Natural killer cell treated with Interleukin-12 subunit alpha and Interleukin-12 subunit beta and Interleukin-15 and Interleukin-18, amount 100 ng/mL, for 72 hours (primary cell): Measurements from ENCODE around the gene PSPN. TPM values are rescaled to one million over a fixed set of nuclear protein-coding genes. Genes with fewer than 3 reads are reported as not detected.

Source experiments
- ATAC-seq, 2 donors: fragments of 150-1000 bp; cut with Tn5 transposase in 1 of 2; sonication (Bioruptor Pico), chemical (Tn5 transposase) in 1 of 2; 2 replicates each; pipeline ENCODE4 v1.10.0; 2021
- DNase-seq: peaks from one replicate; pipeline ENCODE4 v3.0.0; 2022; ENCODE audit warnings: low spot score
- H3K27ac Mint-ChIP-seq, 2 donors: 1 replicate in 1 of 2; 2 replicates in 1 of 2; pipeline ENCODE4 v1.8.0; 2022; ENCODE audit warnings: mixed read lengths in 2 of 2, mild to moderate bottlenecking in 1 of 2, moderate library complexity in 1 of 2
- H3K27me3 Mint-ChIP-seq, 2 donors: 1 replicate in 1 of 2; 2 replicates in 1 of 2; pipeline ENCODE4 v1.8.0; 2022; ENCODE audit warnings: mixed read lengths in 2 of 2
- H3K36me3 Mint-ChIP-seq: one replicate; pipeline ENCODE4 v1.8.0; 2022; ENCODE audit warnings: mixed read lengths
- H3K4me1 Mint-ChIP-seq, 2 donors: 1 replicate in 1 of 2; 2 replicates in 1 of 2; pipeline ENCODE4 v1.8.0; 2022; ENCODE audit warnings: low read depth in 2 of 2, mixed read lengths in 2 of 2, mild to moderate bottlenecking in 1 of 2
- H3K4me3 Mint-ChIP-seq: one replicate; pipeline ENCODE4 v1.8.0; 2022; ENCODE audit warnings: mixed read lengths
- H3K9me3 Mint-ChIP-seq: 2 replicates; pipeline ENCODE4 v1.8.0; 2022; ENCODE audit warnings: mixed read lengths
- total RNA-seq, 2 donors: library from RNA; stranded (reverse); gene quantifications; one replicate each; pipeline ENCODE4 v1.2.3, GENCODE V29; 2022

The PSPN gene
- total RNA-seq = 1 to 10 TPM; 1.8 to 1.9 TPM

- Mint-ChIP-seq H3K9me3 (no peaks in the 10 kb centered on the region), H3K27ac (no peak within 1 kb of the TSS)
- no peak for ATAC-seq
Observed at GRCh38 chr19:6375411-6376010, at the start of gene PSPN. PSPN (minus strand) TSS chr19:6375933; CDS start chr19:6375849, 84 bp downstream.

GRCh38 chr19:6424939-6425731 lies 49.4 kb upstream of the PSPN start:
- Mint-ChIP-seq H3K27me3 (no peaks in the 10 kb centered on the region), H3K4me3 (peak overlapping the region; percentile 69), H3K27ac (peak overlapping the region; percentile 55 to 67), H3K4me1 (peaks cover 27 to 30% of the 10 kb centered on the region in 2 donors), H3K36me3 (no peaks in the 10 kb centered on the region), H3K9me3 (no peaks in the 10 kb centered on the region)
- ATAC-seq (peak; percentile 93 to 94), DNase-seq (peak; percentile 100)

More at GRCh38 chr19:6375411-6376010, at the start of gene PSPN:
- H3K36me3 Mint-ChIP-seq = peaks cover 5% of the 10 kb centered on the region
- H3K4me1 Mint-ChIP-seq = peaks cover 10 to 11% of the 10 kb centered on the region in 2 donors
- DNase-seq = no peak
- no peaks in the 10 kb centered on the region for H3K27me3 Mint-ChIP-seq
- H3K4me3 Mint-ChIP-seq = no peak within 1 kb of the TSS

GRCh38 chr19:6424195-6424938 lies 48.6 kb upstream of the PSPN start, which contains the start of gene KHSRP:
KHSRP (minus strand) TSS chr19:6424811; CDS start chr19:6424701, 110 bp downstream.
- Mint-ChIP-seq H3K9me3 (no peaks in the 10 kb centered on the region), H3K27ac (peak within 1 kb of the TSS; percentile 55 to 86), H3K36me3 (no peaks in the 10 kb centered on the region), H3K4me1 (peaks cover 29 to 30% of the 10 kb centered on the region in 2 donors), H3K27me3 (no peaks in the 10 kb centered on the region), H3K4me3 (peak within 1 kb of the TSS; percentile 93)
- DNase-seq (no peak), ATAC-seq (no peak)

GRCh38 chr19:6423499-6424194 lies 47.9 kb upstream of the PSPN start:
- Mint-ChIP-seq H3K4me1 (peaks cover 29 to 30% of the 10 kb centered on the region in 2 donors), H3K27ac (peak overlapping the region; percentile 55 to 86), H3K27me3 (no peaks in the 10 kb centered on the region), H3K4me3 (peak overlapping the region; percentile 93), H3K9me3 (no peaks in the 10 kb centered on the region), H3K36me3 (no peaks in the 10 kb centered on the region)
- DNase-seq (no peak), ATAC-seq (no peak)

- Mint-ChIP-seq H3K4me3 (no peak overlapping the region), H3K9me3 (no peaks in the 10 kb centered on the region), H3K4me1 (peaks cover 29 to 30% of the 10 kb centered on the region in 2 donors), H3K27me3 (no peaks in the 10 kb centered on the region), H3K27ac (no peak overlapping the region), H3K36me3 (no peaks in the 10 kb centered on the region)
- DNase-seq = no peak
- ATAC-seq = no peak
Observed at GRCh38 chr19:6421075-6422014, 45.6 kb upstream of the PSPN start.

- H3K36me3 Mint-ChIP-seq = no peaks in the 10 kb centered on the region
- no peaks in the 10 kb centered on the region for H3K27me3 Mint-ChIP-seq
- H3K9me3 Mint-ChIP-seq = no peaks in the 10 kb centered on the region
- ATAC-seq = no peak
- DNase-seq = no peak
- H3K4me1 Mint-ChIP-seq = peaks cover 16 to 19% of the 10 kb centered on the region in 2 donors
- no peak overlapping the region for H3K27ac Mint-ChIP-seq
- H3K4me3 Mint-ChIP-seq = no peak overlapping the region
Observed at GRCh38 chr19:6418562-6418932, 42.8 kb upstream of the PSPN start.

- H3K36me3 Mint-ChIP-seq = no peaks in the 10 kb centered on the region
- H3K4me3 Mint-ChIP-seq = no peak overlapping the region
- no peak for DNase-seq
- ATAC-seq = no peak
- H3K4me1 Mint-ChIP-seq = peaks cover 10 to 13% of the 10 kb centered on the region in 2 donors
- no peak overlapping the region for H3K27ac Mint-ChIP-seq
- H3K9me3 Mint-ChIP-seq = no peaks in the 10 kb centered on the region
- H3K27me3 Mint-ChIP-seq = no peaks in the 10 kb centered on the region
Observed at GRCh38 chr19:6417713-6418561, 42.2 kb upstream of the PSPN start.

- Mint-ChIP-seq H3K4me1 (peaks cover 0 to 3% of the 10 kb centered on the region in 2 donors), H3K9me3 (no peaks in the 10 kb centered on the region), H3K36me3 (no peaks in the 10 kb centered on the region), H3K27me3 (no peaks in the 10 kb centered on the region), H3K4me3 (no peak overlapping the region), H3K27ac (no peak overlapping the region)
- no peak for ATAC-seq
- DNase-seq = no peak
Observed at GRCh38 chr19:6416658-6417405, 41.1 kb upstream of the PSPN start.

- Mint-ChIP-seq H3K4me3 (no peak overlapping the region), H3K36me3 (no peaks in the 10 kb centered on the region), H3K27me3 (no peaks in the 10 kb centered on the region), H3K4me1 (peaks cover 0 to 2% of the 10 kb centered on the region in 2 donors), H3K27ac (no peak overlapping the region), H3K9me3 (no peaks in the 10 kb centered on the region)
- DNase-seq = no peak
- ATAC-seq = no peak
Observed at GRCh38 chr19:6415591-6416190, 40.0 kb upstream of the PSPN start.

- no peak overlapping the region for H3K27ac Mint-ChIP-seq
- peak in 1 of 2 donors; percentile 7 for ATAC-seq
- no peaks in the 10 kb centered on the region for H3K9me3 Mint-ChIP-seq
- no peak overlapping the region for H3K4me3 Mint-ChIP-seq
- H3K4me1 Mint-ChIP-seq = peaks cover 0 to 1% of the 10 kb centered on the region in 2 donors
- no peaks in the 10 kb centered on the region for H3K36me3 Mint-ChIP-seq
- no peaks in the 10 kb centered on the region for H3K27me3 Mint-ChIP-seq
- no peak for DNase-seq
Observed at GRCh38 chr19:6414793-6415590, 39.3 kb upstream of the PSPN start.
